GM21381 (cell line): ENCODE measurements around the gene STK32B.
"Not testable (repeated sequence)": the region's sequence is repeated elsewhere in the genome, so short reads cannot be mapped to it uniquely, and the experiment has no call there.

Experiments used
- ATAC-seq: cut with Tn5 transposase; IDR thresholded peaks from one replicate; pipeline ENCODE4 v1.9.1; 2021; ENCODE audit warnings: mild to moderate bottlenecking, moderate library complexity; ENCODE audit not compliant: unreplicated experiment

The STK32B gene

DNA sequence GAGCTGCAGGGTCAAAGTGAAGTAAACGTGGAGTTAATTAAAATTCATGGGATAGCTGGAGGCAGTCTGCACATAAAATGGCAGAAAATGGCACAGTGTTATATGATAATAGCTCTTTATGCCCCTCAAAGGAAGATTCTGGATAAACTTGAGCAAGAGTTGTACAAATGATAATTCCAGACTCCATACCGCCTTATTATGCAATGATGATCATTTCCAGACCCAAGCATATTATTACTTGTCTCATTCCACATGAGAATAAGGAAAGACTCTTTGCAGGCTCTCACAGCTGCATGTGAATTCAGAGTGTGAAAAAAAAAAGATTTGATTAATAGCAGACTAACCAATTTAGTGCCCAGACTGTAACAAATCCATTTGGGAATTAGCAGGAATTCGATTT, 105.4 kb downstream of the STK32B start:
- ATAC-seq, result no peak

- ATAC-seq, result no peak
Measured at GRCh38 chr4:5157791-5158770, 106.8 kb downstream of the STK32B start.

GRCh38 chr4:5158825-5159224, 107.5 kb downstream of the STK32B start:
- ATAC-seq, result no peak

DNA sequence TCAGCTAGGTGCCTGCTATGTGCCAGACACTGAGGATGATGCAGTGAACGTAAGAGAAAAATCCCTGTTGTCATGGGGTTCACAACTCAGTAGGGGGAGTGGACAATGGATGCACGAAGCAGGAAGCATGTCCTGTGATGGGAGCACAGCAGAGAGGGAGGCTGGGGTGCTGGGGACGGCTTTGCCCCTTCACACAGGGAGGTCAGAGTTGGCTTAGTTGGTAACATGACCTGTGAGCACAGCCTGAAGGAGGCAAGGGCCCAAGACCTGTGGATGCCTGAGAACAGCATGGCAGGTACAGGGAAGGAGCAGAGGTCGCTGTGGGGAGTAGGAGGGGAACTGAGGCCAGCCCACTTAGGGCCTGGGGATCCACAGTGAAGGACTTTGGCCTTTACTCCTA, 109.4 kb downstream of the STK32B start:
- ATAC-seq, result no peak

DNA sequence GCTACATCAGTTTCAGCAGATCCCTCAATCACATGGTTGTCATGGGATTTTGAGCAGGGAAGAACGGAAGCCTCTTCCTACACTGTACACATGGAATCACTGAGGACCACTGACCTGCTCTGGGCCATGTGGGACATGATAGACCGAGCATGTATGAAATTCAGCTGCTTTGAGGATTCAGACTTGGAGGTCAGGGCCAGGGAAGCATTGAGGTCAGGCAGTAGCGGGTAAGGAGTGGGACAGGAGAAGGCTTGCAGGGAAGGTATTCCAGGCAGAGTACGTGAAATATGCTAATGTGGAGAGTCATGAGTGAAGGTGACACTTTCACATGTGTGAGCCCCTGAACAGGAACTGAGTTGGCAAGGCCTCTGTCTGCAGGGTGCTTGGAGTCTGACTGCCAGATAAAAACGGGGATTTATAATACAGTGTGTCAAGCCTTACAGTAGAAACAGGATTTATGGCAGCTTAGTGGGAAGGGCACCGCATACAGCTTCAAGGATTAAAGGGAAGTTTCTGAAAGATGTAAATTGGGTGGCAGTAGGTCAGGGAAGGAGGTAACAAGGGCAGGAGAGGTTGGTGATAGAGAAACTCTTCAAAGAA, 111.7 kb downstream of the STK32B start:
- ATAC-seq, result no peak

DNA sequence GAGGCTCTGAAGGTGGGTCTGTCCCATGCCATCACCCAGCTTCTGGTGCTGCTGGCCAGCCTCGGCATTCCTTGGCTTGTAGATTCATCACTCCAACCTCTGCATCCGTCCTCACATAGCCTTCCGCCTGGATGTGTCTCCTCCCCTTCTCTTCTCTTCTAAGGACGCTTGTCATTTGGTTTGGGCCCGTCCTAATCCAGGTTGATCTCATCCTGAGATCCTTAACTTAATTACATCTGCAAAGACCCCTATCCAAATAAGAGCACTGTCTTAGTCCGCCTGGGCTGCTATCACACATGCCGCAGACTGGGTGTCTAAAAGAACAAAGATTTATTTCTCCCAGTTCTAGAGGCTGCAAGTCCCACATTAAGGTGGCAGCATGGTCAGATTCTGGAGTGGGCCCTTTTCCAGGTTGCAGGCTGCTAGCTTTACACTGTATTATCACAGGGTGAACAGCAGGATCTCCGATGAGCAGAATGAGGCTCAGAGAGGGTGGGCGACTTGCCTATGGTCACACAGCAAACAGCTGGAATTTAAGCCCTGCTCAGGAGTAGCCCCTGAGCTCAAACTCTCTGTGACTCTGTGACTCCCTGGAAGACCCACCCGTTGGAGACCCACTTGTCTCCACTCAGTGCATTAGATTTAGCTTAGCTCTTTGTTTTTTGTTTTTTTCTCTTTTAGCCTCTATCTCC, 113.1 kb downstream of the STK32B start:
- no peak for ATAC-seq

DNA sequence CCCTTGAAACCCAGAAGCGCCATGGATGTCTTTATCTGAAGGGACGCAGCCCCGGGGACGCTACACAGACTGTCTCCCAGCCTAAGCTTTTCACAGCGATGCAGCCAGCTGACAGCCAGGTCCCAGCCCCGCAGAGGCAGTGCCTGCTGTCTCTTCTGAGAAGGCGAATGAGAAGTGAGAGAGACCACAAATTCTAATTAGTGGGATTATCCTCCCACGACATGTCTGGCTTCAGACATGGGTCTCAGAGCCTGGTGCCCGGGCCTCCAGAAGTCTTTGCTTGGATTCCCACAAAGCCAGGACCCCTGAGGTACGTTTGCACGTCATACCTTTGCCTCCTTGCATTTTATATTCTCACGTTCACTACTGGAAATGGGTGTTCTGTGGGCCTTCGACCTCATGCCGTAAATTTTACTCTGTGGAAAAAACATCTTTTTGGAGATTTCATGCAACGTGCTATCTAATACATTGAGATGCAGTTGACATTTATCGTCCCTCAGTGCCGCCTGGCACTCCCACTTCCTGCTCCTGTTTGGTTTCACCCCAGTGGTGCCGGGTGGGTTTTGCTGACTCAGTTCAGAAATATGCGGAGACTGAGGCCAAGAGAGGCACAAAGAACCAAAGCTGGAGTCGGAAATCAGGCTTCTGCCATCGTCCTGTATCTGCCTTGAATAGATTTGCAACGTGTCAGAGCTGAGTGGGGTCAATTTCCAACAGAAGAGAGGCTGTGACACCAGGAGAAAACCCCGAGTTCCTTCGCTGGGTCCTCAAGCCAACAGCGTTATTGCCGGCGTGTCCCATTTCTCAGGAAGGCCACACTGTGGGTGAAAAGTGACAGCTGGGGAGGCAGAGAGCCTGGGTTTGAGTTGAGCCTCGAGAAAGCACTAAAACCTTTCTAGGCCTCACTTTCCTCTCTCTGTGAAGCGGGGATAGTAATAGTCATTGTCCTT, 114.4 kb downstream of the STK32B start:
- ATAC-seq, result no peak

DNA sequence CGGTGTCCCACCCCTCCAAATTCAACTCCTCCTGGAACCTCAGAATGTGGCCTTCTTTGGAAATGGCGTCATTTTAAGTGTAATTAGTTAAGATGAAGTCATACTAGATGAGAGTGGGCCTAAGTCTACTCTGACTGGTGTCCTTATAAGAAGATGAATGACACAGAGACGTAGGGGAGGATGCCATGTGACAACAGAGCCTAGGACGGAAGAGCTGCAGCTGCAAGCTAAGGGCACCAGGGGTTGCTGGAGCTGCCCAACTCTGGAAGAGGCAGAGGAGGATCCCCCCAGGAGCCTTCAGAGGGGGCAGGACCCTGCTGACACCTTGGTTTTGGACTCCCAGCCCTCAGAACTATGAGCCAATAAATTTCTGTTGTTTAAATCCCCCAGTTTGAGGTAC, 115.1 kb downstream of the STK32B start:
- ATAC-seq, result no peak

DNA sequence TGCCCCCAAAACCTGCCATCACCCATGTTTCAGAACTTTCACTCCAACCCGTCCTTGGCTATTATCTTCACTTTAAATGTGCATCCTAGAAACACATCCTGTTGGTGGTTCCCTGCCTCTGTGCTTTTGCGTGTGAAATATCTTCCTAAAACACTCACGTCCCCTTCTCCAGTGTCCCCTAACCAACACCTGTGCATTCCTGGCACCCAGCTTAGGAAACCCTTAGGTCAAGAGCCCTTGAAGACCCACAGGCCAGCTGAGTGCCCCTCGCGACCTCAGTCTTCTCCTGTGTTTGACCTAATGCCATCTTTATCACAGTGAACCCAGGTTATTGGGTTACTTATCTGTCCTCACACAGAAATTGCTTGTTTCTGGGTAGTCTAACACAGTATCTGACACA, 117.6 kb downstream of the STK32B start:
- ATAC-seq, result no peak

- not testable (repeated sequence) for ATAC-seq
Measured at GRCh38 chr4:5175836-5176235, 124.6 kb downstream of the STK32B start.

GRCh38 chr4:5184606-5185005, 133.3 kb downstream of the STK32B start:
- ATAC-seq, result no peak

DNA sequence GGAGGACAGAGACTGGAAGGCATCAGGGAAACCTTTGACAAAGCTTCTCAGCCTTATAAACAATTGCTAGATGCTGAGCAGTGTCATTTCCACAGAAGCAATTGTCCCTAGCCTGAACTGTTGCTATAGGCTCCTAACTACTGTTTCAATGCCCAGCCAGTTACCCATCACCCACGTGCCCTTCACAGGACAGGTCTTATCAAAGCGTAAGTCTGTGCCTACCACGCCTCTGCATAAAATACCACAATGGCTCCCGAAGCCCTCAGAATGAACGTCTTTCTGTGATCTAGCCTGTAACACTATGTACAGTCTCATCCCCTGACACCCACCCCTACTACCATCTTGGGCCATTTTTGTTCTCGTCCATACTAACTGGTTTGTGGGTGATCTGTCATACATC, 134.3 kb downstream of the STK32B start:
- no peak for ATAC-seq

DNA sequence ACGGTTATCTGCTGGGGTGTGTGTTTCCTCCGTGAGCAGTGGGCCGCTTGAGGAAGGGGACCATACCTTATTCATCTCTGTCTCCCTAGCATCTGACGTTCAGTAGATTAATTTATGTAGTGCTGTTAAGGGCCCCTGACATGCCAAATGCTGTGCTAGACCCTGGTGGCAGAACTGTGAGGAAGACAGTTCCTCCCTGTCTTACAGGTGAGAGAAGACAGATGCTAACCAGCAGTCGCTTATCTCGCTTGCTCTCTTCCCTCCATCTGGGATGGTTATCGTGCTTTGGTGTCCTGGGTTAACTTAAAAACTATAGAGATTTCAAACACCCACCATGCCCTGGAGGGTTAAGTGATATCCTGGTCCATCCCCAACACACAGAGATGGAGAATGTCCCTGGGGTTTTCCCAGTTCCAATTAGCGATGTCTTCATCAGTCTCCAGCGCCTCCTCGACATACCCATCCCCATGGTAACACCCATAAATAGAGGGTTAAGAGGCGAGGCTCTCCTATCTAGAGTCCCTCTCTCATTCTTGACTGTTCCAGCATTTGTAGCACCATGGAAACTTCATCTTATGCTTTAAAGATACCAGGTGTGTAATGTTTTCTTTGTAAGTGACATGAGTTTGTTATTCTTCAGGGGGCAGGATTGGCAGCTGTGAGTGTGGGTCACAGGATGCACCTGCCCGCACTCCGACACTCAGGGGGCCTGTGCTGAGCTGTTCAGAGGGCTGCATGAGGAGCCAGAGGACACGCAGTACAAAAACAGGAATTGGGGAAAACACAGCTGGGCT, 135.2 kb downstream of the STK32B start:
- ATAC-seq, result no peak

- ATAC-seq, result no peak
Measured at GRCh38 chr4:5188130-5188529, 136.8 kb downstream of the STK32B start.

- ATAC-seq, result no peak
Measured at GRCh38 chr4:5191831-5192230, 140.6 kb downstream of the STK32B start.

- ATAC-seq, result no peak
Measured at GRCh38 chr4:5192271-5192670, 141.0 kb downstream of the STK32B start.

DNA sequence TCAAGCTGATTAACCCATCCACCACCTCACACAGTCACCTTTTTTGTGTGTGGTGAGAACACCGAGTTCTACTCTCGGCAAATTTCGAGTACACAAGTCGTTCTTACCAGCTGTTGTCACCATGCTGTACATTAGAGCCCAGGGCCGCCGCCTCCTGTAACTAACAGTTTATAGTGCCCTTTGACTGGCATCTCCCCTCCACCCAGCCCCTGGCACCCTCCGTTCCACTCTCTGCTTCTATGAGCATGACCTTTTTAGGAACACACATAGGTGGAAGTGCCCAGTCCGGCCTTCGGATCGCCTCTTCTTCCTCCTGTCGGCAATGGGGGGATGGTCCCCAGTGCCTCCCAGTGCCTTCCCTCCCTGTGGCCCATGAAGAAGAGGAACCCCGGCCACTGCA, 141.4 kb downstream of the STK32B start:
- no peak for ATAC-seq

- ATAC-seq, result no peak
Measured at GRCh38 chr4:5198656-5199541, 147.6 kb downstream of the STK32B start.

- ATAC-seq, result no peak
Measured at GRCh38 chr4:5199912-5200311, 148.6 kb downstream of the STK32B start.
